GM15510 (cell line): ENCODE data around the gene GAS7.

ENCODE experiments used
- POLR2A ChIP-seq: IDR thresholded peaks from 3 replicates; pipeline ENCODE4 v1.6.1; 2011; ENCODE audit warnings: borderline replicate concordance; ENCODE audit not compliant: insufficient read length; ENCODE audit errors: extremely low read depth

The GAS7 gene

DNA sequence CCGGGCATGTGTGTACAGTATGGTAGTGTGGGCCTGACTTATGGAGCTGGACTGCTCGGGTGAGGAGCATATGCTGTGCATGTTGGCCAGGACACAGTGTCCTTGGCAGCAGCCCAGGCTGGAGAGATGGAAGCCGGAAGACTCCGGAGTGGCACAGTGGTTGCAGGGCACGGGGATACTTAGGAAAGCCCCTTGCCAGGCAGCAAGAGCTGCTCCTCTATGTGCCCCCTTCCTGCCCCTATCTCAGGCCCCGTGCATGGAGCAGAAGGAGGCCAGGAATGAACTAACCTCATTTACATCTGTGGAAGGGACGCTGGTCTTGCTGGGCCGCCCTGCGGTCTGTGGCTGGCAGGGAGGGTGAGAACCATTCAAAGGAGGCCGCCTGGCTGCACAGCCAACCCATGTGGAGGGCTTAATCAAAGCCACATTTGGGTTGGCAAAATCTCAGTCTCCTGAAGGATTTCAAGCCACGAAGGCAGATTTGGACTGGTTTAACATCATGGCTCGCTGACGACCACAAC lies 261.1 kb downstream of the GAS7 start:
- no peak for TF ChIP-seq POLR2A

DNA sequence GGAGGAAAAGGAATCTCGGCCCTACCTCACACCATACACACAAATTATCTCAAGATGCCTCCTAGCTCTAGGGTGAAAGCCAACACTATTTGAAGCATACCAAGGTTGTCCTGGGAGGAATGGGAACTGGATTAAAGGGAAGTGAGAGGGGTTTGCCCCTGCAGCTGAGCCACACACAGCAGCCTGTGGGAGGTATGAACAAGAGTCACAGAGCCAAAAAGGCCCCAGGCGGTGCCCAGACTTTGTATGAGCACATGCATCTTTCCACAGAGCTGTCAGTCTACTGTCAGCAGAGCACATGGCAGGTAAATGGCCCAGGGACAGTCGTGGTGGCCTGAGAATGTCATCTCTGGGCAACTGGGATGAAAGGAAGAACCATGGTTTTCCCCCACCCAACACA lies 262.3 kb downstream of the GAS7 start:
- no peak for TF ChIP-seq POLR2A

DNA sequence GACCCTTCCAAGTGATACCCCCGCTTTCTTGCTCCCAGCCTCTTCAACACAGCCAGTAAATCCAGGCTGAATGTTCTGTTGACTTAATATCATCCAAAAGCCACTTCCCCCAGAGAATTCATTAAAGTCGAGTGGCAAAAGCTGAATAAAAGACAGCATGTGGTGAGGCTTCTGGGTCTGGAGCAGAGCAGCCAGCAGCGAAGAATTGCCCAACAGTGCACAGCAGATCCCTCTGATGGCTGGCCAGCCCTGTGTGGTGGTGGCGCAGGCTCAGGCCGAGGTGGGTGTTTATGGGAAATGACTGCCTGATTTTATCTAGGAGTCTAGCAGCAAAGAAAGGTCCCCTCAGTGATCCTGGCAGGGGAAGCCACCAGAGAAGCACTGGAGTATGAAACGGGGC lies 263.0 kb downstream of the GAS7 start:
- no peak for TF ChIP-seq POLR2A

DNA sequence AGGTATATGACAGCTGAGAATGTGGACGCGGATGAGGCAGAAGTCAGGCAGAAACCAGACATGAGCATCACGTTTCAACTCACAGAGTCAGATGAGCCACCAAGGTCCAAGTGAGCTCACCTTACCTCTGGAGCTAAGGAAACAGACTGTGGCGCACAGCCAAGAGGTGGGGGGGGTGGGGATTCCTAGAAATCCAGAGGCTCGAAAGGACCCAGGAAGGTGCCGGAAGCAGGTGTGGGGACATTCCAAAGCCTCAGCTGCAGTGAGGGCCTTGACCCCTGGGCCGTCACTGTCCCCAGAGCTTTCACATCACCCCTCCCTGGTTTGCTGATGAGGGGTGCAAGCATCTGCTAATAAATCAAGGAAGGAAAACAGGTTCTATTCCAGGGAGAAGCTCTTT lies 264.1 kb downstream of the GAS7 start:
- no peak for TF ChIP-seq POLR2A

DNA sequence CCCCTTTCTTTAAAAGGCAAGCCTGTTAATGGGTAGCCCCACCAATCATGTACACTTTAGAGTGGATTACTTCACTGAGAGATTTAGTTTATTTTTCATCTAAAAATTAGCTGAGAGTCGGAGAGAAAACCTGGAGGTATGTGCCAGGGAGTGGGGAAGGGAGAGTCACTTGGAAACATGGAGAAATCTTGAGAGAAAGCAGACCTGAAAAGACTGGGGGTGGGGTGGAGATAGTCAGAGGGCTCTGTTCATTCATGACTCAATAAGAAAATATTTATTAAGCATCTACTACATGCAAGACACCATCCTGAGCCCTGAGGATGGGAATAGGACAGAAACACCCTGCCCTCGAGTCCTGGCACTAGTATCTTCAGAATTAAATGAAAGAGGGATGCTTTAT lies 265.9 kb downstream of the GAS7 start:
- TF ChIP-seq POLR2A = no peak

DNA sequence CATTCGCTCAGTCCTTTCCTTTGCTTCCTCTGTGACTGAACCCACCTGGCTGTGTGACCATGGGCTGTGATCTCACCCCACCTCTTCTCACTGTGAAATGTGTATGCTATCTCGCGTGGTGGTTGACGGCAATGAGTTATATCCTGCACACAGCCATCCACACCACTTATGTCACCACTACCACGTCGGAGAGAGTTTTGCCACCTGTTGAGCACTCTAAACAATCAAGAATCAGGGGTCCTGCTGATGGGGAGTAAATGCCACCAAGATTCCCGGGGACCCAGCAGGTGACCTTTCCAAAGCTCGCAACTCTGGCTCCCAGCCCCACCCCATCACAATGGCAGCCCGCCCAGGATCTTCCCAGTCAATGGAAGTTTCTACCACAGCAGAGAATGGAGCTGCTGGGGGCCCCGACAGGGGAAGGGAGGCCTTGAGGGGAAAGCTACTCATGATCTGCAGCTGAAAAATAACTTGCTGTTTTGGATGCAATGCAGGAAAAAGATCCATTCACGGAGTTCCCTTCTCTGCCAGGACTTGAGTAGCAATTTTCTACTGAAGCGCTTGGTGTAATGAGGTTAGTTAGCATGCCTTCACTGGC lies 267.2 kb downstream of the GAS7 start:
- TF ChIP-seq POLR2A = no peak

DNA sequence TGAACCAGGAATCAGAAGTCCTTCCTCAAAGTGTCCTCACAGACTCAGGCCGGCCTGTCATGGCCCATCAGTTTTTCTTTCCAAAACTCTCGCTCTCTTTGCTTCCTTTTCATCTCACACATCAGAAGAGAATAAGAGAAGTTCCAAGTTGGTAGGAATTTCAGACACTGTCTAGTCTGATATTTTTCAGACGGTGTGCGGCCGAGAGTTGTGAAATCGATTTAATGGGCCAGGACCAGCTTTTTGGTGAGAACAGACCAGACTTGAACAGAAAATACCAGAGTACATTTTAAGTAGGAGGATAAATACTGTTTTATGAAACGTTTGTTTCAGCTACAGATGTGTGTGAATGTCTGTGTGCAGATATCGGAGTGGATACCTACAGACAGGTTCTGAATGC lies 268.5 kb downstream of the GAS7 start:
- TF ChIP-seq POLR2A = no peak

DNA sequence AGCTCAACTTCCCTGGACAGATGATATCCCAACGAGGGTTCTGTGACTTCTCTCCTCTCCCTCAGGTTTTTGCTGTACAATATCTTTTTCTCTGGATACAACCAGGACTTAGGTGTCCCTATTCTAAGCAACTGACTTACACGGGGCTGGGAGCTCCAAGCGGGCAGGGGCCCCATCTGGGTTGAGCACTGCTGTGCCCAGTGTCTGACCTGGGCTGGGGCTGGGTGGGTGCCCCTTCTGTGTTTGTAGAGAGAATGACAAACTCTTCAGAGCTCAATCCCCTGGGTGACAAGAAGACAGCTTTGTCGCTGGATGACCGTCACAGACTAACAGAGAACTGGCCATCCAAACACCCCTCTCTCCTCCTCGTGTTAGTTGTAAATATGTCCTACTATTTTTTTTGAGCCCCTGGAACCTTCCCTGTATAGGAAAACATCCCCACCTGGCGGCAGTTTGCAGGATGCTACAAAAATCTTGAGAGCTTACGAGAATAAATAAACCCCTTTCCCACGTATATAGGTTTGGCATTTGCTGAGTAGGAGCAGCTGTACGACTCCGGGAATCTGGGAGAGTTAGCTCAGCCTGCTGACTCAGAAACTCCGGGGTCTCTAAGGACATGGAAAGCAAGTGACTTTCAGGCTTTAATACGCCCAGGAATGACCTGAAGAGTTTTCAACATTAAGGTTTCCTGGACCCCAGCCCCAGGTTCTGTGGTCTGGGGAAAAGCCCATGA lies 269.6 kb downstream of the GAS7 start:
- TF ChIP-seq POLR2A = no peak

DNA sequence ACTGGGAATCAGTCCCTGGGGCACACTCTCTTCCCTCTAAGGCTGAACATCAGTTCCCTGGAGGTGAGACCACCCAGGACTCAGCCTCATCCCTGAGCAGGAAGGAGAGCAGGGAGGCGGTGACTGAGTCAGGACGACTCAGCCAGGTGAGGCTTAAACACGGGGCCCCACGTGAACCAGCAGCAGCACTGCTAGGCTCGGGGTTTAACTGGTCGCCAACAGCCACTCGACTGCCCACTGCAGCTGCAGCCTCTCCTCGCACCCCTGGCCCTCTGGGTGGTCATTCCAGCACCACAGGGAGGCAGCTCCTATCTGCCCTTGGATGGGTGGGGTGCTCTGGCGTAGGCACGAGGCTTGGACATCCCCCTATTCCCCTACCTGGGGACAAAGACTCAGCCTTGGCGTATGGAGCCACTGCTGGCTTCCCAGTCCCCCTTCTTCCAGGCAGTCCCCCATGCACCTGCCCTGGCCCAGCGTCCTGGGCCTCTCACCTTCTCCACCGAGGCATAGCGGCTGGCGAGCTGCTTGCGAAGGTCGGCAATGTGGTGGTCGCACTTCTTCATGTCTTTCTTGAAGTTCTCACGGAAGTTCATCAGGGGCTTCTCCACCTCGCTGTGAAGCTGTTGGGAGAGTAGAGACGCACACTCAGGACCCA lies 272.1 kb downstream of the GAS7 start:
- TF ChIP-seq POLR2A = no peak

DNA sequence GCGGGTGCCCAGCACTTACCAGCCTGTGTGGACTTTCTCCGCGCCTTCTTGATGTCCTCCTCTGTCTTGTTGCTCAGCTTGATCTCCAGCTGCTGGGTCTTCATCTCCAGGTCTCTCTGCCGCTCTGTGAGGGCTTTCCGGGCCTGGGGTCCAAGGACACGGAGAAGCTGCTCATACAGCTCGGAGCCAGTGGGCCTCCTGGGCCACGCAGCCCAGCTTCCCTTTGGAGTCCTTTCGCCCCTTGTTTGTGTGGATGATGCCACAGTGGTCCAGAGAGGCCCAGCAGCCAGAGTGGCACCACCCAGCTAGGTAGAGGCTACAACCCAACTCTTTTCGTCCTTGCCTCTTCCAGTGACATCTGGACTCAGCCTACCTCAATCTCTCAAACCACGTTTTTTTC lies 272.9 kb downstream of the GAS7 start:
- no peak for TF ChIP-seq POLR2A

DNA sequence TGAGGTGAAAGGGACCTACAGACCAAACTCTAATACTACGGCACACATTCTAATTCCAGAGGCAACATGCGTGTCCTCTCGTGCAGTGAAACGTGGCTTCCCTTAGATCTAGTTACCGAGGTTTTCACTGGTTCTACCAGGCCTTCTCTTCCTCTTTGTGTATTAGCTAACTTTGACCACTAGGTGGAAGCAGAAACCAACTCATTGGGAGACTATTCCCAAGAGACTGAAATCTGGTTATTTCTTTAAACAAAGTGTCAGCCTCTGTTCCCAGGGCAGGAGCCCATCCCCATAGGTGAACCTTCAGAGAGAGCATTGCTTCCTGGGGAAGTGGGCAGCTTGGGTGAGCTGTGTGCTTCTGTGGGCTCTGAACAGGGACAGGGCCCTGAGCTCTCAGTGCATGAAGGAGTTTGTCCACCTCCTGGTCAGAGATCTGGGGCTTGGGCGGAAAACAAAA lies 273.6 kb downstream of the GAS7 start:
- TF ChIP-seq POLR2A = no peak

DNA sequence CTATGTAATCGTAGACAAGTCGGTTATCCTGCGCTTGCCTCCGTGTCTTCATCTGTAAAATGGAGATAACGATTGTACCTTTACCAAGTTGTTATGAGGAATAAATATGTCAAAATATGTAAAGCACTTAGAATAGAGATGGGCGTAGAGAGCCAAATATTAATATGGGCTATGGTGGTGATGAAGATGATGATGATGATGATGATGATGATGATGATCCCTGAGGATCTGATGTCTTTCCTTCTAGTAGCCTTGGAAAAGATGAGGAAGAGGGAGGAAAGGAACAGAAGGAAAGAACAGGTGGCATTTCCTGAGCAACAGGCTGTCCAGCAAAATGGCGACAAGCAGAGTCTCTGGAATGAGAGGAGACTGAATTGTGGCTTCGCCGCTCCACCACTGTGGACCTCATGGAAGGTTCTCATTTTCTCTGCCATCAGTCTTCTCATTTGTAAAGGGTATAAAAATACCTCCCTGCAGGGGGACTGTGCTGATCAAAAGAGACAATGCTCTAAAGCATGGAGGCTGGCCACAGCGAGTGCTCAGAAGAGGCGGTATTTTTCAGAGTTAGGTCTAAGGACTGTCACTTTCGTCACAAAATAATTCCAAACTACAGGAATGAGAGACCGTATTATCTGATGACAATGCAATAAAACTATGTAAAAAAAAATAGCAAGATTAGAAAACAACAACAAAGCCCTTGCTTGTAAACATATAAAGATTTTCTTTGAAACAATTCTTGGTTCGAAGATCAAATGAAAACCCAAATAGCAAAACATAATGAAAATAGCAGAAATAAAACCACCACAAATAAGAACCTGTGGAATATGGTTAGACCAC lies 276.2 kb downstream of the GAS7 start:
- no peak for TF ChIP-seq POLR2A

DNA sequence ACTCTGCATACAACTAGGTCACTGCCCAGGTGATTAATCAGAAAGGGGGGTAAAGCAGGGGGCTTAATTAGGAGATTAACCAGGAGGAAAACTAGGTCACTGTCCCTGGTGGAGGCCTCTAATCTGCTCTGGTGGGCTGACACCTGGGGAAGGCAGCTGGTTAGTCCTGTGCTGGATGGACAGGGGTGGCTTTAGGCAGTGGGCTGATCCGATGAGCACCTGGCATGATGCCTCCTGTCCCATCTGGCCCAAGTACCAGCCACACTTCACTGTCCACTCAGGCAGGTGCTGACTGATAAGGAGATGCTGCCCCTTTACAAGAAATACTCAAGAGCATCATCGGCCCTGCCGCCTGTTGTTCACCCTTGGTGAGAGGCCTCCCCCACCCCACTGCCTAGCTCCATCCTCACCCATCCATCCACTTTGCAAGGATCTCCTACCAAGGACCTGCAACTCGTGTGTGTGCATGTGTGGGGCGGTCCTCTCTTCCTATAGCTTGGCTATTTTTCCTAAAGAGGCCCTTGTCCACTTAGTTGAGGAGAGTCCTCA lies 279.5 kb downstream of the GAS7 start:
- no peak for TF ChIP-seq POLR2A

DNA sequence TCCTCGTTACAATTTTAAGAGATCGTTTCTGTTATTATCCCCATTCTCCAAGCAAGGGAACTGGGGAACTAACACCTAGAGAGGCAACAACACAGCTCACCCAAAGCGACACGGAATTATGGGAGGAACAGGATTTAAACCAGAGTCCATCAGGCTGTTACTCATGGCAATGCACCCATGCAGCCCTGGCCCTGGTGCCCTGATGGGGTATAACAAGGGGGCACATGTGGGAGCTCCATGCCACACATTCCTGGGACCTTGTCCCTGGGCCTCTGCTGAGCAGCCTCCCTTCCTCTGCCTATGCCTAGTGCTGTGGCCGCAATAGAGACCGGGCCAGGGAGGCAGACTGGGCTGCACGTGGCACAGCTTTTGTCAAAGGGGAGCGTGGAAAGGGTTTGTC lies 280.1 kb downstream of the GAS7 start:
- TF ChIP-seq POLR2A = no peak
